ENCODE measurements around the gene MUL1.

Gene MUL1

GRCh38 chr1:20472860-20473711 lies 34.9 kb downstream of the MUL1 start:
- DNase-seq (ENCODE audit: low read depth in 4 of 4, low spot score in 1 of 4) = no peak

GRCh38 chr1:20472121-20472520 lies 35.8 kb downstream of the MUL1 start:
- DNase-seq (ENCODE audit: low read depth in 4 of 4, low spot score in 1 of 4) = no peak

- no peak for DNase-seq (ENCODE audit: low read depth in 4 of 4, low spot score in 1 of 4)
Measured at GRCh38 chr1:20470194-20470593, 37.8 kb downstream of the MUL1 start.

- DNase-seq (ENCODE audit: low read depth in 4 of 4, low spot score in 1 of 4) = no peak
Measured at GRCh38 chr1:20469406-20470076, 38.4 kb downstream of the MUL1 start.

- DNase-seq (ENCODE audit: low read depth in 4 of 4, low spot score in 1 of 4) = no peak
Measured at GRCh38 chr1:20466273-20466672, 41.7 kb downstream of the MUL1 start.

- no peak for DNase-seq (ENCODE audit: low read depth in 4 of 4, low spot score in 1 of 4)
Measured at GRCh38 chr1:20465187-20465586, 42.8 kb downstream of the MUL1 start.

GRCh38 chr1:20463502-20463901 lies 44.4 kb downstream of the MUL1 start:
- DNase-seq (ENCODE audit: low read depth in 4 of 4, low spot score in 1 of 4) = no peak

- DNase-seq (ENCODE audit: low read depth in 4 of 4, low spot score in 1 of 4) = no peak
Measured at GRCh38 chr1:20462397-20462796, 45.6 kb downstream of the MUL1 start.

GRCh38 chr1:20458717-20459116 lies 49.2 kb downstream of the MUL1 start:
- no peak for DNase-seq (ENCODE audit: low read depth in 4 of 4, low spot score in 1 of 4)

GRCh38 chr1:20454004-20454403 lies 53.9 kb downstream of the MUL1 start:
- DNase-seq (ENCODE audit: low read depth in 4 of 4, low spot score in 1 of 4) = no peak

- DNase-seq (ENCODE audit: low read depth in 4 of 4, low spot score in 1 of 4) = no peak
Measured at GRCh38 chr1:20449735-20450311, 58.1 kb downstream of the MUL1 start.
